IPS-18c (cell line): ENCODE measurements around the gene PSMB9.
A peak's percentile ranks its signal among the peaks of the same experiment; 100 is the strongest.

Source experiments
- H3K4me3 ChIP-seq: 2 replicates; pipeline ENCODE4 v1.7.0; 2013; ENCODE audit warnings: low read depth, mild to moderate bottlenecking, low read length, moderate library complexity; ENCODE audit not compliant: insufficient read depth
- H3K9me3 ChIP-seq: one replicate; pipeline ENCODE4 v1.6.1; 2013; ENCODE audit warnings: mild to moderate bottlenecking, low read length, moderate library complexity; ENCODE audit not compliant: control insufficient read depth, insufficient read depth

Gene PSMB9

DNA sequence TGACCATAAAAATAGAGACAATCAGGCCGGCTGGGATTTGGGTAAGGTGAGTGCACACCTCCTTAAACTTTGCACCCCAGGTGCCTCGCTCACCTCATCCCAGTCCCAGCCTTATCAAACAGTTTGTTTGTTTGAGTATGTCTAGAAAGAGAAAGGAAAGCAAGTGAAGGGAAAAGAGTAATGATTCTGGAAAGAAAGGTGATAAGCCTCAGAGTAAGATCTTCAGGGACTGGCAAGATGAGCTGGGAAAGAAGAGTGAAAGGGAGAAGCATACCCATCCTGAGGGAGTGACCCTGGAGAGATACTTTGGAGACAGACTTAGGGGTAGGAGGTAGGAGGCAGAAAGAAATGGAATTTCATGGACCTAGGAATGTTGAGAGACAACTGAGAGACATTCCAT is 17.1 kb upstream of the PSMB9 start:
- Histone ChIP-seq H3K4me3 (no peak overlapping the region), H3K9me3 (no peaks in the 10 kb centered on the region)

DNA sequence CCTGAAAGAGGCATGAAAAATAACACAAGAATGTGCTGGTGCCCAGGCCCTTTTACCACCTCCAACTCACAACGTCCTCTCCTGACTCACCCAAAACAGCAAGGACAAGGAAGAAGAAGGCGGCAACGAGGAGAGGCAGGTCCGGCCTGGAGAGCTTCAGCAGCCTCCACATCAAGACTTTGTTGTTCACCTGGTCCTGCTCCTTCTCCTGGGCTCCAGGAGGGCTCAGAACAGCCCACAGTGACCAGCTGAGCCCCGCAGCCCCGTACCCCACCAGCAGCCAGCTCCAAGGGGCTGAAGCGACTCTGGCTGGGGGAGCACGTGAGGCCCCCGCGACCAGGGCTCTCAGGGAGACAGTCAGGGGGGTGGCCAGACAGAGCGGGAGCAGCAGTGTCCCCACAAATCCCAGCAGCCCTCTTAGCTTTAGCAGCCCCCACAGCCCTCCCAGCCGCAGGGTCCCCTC is 16.3 kb upstream of the PSMB9 start:
- H3K4me3 ChIP-seq = peak overlapping the region; percentile 81; the same call in 1 of the 2 replicates
- no peaks in the 10 kb centered on the region for H3K9me3 ChIP-seq

DNA sequence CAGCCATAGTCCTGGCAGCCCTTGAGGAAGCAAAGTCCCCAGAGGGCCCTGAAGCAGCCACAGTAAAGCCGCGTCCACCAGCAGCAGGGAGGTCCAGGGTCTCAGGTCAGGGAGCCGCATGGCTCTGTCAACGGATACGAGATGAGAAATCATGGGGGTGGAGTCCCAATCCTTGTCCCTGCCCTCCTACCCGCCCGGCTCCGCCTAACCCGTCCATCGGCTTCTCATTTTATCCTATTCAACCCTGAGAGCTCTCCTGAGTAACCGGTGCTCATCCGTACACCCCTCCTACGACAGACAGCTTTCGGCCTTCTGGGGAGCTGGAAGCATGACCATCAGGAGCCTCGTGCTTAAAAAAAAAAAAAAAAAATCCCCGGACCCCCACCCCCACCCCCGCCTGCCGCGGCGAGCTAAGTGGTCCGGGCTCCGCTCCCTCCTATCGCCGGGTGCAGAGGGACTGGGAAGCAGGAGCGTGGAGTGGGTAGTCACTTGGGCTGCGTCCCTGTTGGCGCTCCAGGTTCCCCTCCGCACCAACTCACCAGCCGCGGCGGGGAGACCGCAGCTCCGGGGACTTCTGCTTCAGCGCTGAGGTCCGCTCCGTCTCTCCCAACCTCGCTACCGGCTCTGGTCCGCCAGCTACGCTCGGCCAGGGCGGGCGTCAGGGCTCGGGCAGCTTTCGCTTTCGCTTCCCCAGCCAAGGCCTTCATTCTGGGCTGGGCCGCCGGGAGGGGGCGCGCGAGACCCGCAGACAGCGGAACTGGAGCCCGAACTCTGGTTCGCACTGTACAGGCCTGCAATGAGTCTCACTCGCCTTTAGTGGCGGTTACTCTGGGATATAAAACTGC is 15.7 kb upstream of the PSMB9 start, which contains the start of gene TAP2:
Gene TAP2 (minus strand): TSS at position 626 of the 845 bp plus-strand sequence. CDS start 506 bp downstream, at position 120.
- H3K9me3 ChIP-seq = no peaks in the 10 kb centered on the region
- H3K4me3 ChIP-seq = peak within 1 kb of the TSS; percentile 81

DNA sequence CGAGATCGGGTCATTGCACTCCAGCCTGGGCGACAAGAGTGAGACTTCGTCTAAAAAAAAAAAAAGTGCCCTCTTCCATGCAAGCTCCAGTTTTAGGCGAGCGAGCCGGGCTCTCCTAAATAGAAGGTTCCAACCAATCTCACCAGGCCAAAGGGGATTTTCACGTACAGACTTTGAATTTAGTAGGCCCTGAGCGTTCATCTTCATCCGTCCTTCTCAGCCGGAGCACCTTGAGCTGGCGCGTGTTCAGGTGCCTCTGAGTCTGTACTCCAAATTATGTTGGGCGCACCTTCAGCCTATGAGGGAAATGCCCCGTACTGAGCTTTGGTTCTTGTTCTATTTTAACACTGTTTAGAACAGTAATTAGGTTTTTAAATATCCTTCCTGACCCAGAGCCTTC is 14.6 kb upstream of the PSMB9 start:
- H3K9me3 ChIP-seq = no peaks in the 10 kb centered on the region
- no peak overlapping the region for H3K4me3 ChIP-seq

DNA sequence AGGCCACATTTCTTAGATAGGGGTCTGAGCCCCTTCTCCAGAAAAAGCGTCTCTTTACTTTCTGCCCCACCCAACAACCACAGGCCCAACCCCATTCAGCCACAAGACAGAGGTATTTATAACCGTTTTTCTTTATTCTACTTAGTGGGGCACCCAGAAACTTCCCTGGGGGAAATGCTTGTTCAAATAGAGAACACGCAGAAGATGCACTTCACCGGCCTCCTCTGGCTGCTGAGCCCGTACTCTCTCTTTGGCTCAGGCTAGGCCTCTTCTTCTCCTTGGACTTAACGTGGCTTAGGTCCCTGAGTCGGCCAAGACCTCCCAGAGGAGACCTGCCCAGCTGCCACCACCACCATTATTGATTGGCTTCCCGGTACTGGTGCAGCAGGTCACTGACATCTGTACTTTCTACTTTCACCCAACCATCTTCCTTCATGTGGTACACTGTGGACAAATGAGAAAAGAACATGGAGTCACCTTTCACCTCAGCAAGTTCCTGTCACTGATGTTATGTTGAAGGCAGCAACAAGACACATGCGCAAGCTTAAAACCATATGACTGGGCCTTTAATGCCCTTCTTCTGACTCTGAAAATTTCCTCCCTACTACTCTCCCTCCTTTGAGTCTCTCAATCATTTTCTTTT is 13.3 kb upstream of the PSMB9 start:
- Histone ChIP-seq H3K4me3 (no peak overlapping the region), H3K9me3 (no peaks in the 10 kb centered on the region)

DNA sequence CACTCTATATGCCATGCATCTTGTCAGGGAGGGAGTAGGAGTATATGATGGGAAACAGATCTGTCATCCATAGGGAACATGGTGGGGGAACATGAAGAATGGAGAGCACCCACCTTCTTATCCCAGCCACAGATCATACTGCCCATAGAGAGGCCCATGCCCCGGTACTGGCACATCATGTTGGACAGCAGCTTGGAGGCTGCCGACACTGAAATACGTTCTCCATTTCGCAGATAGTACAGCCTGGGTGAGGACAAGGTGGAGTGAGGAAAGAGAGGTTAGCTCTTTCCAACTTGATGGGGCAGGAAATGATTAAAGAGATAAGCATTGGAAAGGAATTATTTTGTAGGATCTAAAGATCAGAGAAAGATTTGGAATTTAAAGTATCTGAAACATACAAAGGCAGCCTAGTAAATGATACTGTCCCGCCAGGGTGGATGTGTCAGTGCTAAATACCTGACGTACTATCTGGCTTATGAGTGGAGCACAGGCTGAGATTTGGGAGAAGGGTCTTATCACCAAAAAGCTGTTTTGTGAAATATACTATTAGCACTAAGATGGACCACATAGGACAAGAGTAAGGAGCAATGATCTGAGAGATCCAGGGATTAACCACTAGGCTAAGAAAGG is 11.9 kb upstream of the PSMB9 start:
- Histone ChIP-seq H3K9me3 (no peaks in the 10 kb centered on the region), H3K4me3 (no peak overlapping the region)

DNA sequence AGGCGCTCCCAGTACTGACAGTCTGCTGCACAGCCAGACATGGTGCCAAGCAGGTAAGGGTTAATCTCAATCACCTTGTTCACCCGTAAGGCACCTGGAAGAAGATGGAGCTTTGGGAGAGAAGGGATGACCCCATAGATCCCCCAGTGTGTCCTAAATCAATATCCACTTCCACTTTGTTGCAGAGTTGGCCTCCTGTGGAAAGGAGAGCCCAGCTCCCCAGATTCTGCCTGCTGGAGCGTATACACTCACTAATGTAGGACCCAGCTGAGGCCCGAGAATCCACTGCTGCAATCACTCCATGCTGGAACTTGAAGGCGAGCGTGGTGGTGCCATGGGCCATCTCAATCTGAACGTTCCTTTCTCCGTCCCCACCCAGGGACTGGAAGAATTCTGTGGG is 11.3 kb upstream of the PSMB9 start:
- Histone ChIP-seq H3K9me3 (no peaks in the 10 kb centered on the region), H3K4me3 (no peak overlapping the region)

DNA sequence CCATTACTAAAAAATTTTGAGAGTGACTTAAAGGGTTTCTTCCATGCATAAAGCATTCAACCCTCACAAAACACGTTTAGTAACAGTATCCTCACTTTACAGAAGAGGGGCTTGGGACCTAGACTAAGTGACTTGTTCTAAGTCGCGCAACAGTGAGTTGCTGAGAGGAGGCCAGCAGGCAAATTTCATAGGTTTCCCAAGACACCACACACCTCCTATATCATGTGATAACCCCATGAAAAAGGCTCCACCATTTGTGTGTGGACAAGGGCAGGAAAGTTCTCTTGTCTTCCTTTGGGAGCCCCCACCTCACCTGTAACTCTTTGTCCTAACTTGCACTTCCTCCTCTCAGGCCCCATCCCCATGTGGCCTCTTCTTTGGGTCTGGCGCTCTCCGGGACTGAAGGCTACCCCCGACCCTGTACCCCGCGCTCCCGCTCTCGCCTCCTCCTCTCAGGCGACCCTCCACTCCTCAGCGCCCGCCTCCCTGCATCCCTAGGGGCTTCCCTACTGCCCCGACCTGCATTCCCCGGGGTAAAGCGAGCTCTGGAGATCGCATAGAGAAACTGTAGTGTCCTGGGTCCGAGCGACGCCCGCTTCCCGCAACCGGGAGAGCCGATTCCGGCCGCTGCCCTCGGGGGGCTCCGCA is 10.5 kb upstream of the PSMB9 start:
- Histone ChIP-seq H3K4me3 (peak overlapping the region; percentile 73), H3K9me3 (no peaks in the 10 kb centered on the region)

DNA sequence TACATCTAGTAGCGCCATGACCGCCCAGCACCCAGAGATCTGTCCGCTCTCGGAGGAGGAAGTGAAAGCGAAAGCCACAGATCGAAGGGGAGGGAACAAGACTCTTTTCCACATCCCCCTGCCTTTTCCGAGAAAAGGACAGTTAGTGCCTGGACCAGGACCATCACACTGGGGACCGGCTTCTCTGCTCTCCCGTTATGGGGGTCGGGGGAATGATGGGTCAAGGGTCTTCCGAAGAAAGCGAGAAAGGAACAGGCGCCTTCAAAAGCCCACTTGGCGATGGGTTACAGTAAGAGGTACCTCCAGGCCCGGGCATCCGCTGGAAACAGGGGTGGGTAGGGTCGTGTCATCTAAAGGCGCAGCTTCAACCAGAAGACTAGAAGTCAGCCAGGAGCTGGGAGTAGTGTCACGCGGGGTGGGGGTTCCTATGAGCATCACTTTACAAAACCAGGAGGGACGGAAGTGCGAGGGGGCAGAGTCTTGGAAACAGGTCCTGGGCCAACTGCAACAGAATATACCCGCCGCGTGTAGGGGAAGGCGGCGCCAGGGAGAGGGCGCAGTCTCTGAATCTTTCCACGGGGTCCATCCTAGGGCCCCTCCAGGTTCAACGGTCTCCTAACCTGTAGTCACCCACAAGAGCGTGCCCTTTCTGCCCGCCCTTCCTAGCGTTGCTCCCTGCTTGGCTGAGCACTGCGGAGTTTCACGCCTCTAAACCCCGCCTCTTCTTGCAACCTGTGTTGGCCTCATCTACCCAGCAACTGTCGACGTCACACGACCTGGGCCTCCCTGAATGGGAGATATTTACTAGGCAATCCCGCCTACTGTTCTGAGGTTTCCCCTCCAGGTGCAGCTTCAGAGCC is 9.8 kb upstream of the PSMB9 start, which contains the start of gene PSMB8:
Gene PSMB8 (minus strand): TSS at position 69 of the 860 bp plus-strand sequence. CDS start 51 bp downstream, at position 18.
- no peaks in the 10 kb centered on the region for H3K9me3 ChIP-seq
- peak within 1 kb of the TSS; percentile 73 for H3K4me3 ChIP-seq

DNA sequence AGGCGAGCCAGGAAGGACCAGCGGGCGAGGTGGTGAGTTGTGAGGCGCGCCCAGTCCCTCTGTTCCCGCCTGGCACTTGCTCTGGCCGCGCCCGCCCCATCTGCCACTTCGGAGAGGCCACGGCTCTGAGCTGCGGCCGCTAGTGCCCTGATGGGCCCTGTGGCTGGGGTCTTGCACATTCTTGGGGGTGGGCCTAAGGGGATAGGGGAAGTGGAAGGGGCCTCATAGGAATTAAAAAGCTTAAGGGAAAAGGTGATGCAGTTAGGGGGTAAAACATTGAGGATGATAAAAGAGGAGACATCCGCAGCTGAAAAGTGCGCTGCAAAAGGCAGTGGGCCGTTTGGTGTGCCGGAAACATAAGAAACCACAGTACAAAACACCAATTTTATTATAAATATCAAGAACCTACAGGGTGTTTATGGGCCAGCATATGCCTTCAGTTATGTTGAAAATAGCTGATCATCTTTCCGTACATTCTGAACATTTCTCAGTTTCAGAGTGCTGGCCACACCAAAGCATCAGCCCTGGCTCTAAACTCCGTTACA is 9.1 kb upstream of the PSMB9 start:
- Histone ChIP-seq H3K4me3 (peak overlapping the region; percentile 31; the same call in 1 of the 2 replicates), H3K9me3 (no peaks in the 10 kb centered on the region)

DNA sequence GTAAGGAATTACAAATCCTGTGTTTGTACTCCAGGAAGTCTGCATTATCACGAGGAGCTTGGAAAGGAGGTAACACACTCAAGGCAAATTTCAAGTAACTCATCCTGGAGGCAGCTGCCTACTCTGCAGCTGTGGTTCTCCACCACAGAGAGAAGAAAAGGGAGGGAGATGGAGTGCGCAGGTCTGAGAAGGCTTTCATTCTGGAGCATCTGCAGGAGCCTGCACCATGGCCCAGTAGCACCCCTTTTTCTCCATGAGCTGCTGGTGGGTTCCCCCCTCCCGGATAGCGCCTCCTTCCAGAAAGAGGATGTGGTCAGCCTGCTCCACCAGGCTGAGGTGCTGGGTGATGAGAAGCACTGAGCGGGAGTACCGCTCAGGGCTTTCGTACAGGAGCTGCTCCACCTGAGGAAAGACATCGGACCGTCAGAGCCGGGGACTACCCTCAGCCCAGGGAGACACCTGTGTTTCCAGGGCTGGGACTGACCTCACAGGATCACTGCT is 8.6 kb upstream of the PSMB9 start:
- H3K9me3 ChIP-seq = no peaks in the 10 kb centered on the region
- H3K4me3 ChIP-seq = peak overlapping the region; percentile 31; the same call in 1 of the 2 replicates

DNA sequence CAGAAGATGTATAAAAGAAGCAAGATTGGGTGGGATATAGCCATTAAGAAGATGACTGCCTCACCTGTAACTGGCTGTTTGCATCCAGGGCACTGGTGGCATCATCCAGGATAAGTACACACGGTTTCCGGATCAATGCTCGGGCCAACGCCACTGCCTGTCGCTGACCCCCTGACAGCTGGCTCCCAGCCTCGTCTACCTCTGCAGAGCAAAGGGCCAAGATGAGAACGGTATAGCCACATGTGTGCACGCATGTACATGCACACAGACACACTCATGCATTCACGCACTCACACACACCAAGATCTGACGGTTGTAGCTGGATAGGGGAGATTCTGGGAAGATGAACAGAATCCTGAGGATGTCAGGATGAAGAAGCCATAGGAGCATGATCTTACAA is 7.0 kb upstream of the PSMB9 start:
- Histone ChIP-seq H3K9me3 (no peaks in the 10 kb centered on the region), H3K4me3 (no peak overlapping the region)

DNA sequence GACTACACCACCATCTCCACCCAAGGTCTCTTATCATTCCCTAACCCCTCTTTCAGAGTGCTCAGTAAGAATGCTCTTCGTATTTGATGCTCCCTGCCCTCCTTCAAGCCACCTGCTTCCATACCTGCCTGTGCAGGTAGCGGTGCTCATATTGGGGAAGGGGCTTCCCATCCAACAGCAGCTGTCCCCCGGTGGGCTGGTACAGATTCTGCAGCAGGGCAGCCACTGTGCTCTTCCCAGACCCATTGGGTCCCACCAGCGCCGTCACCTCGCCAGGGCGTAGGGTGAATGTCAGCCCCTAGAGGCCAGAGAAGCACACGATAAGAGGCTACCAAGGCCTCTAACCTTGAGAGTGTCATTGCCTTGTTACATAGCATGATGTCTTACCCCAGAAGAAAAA is 6.2 kb upstream of the PSMB9 start:
- Histone ChIP-seq H3K9me3 (no peaks in the 10 kb centered on the region), H3K4me3 (no peak overlapping the region)

DNA sequence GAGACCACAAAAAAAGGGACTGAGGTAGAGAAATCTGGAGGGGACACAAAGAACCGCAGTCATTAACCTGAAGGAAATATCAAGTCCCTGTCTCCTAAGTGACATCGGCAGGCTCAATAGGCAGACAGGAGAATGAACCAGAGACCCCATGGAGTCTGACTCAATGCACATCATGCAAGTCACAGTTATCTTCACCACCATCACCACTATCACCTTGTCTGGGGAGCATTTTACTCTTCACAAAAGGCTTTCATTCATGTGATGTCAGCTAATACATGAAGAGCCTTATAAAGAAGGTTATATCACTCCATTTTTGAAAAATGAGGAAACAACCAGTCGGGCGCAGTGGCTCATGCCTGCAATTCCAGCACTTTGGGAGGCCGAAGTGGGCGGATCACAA is 4.9 kb upstream of the PSMB9 start:
- Histone ChIP-seq H3K4me3 (no peak overlapping the region), H3K9me3 (no peaks in the 10 kb centered on the region)

DNA sequence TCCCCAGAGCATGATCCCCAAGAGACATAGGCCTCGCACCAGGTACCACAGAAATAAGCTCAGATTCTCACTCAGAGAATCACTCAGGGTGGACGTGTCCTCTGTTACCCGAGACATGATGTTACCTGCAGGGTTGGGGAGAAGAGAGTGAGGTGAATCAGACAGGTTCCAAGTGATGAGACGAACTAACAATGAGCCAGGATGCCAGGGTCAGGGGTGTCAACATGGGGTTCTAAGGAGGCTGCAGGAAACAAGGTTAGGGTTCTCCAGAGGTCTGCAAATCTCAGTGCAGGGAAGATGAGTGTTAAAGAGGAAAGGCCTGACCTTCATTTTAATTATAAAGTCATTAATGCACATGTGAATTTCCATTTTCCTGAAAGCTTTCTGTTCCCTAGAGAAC is 3.0 kb upstream of the PSMB9 start:
- Histone ChIP-seq H3K4me3 (no peak overlapping the region), H3K9me3 (no peaks in the 10 kb centered on the region)
